Panc1 (cell line): ENCODE data around the gene VPS41. TPM values are rescaled to one million over a fixed set of nuclear protein-coding genes. Genes with fewer than 3 reads are reported as not detected.

Source experiments
- ATAC-seq: fragments of 200-7000 bp; cut with Tn5 transposase; 2 replicates; pipeline ENCODE4 v1.9.1; 2020; ENCODE audit warnings: mild to moderate bottlenecking, moderate library complexity
- BruUV-seq: library from RNA; stranded (reverse); fragments of 400-500 nt; replicated peaks from 2 replicates; lab custom pipeline; 2021; lab: Mats Ljungman, UMichigan
- CTCF ChIA-PET: fragments of 300-600 bp; sonication (Branson Sonifier 250); formaldehyde crosslinking; loops from one replicate; lab custom pipeline; 2022; ENCODE audit warnings: antibody characterized with exemption; lab: Charles Lee
- POLR2A ChIA-PET: fragments of 300-600 bp; sonication (Branson Sonifier 250); formaldehyde crosslinking; loops from one replicate; lab custom pipeline; 2022; ENCODE audit warnings: antibody characterized with exemption; lab: Charles Lee
- DNase-seq: peaks from one replicate; pipeline ENCODE4 v3.0.0-alpha.2; 2010; ENCODE audit warnings: low read depth, low spot score
- H3K27ac ChIP-seq: 2 replicates; pipeline ENCODE4 v1.5.1; 2011; ENCODE audit warnings: mild to moderate bottlenecking, low read length, inconsistent platforms
- H3K27me3 ChIP-seq: fragments of 200-500 bp; sonication (Bioruptor generic); 2 replicates; pipeline ENCODE4 v1.6.0; 2014; ENCODE audit warnings: low read length, inconsistent platforms; ENCODE audit not compliant: control insufficient read depth, insufficient read depth
- H3K36me3 ChIP-seq: fragments of 200-500 bp; sonication (Bioruptor generic); 2 replicates; pipeline ENCODE4 v1.5.1; 2014; ENCODE audit warnings: inconsistent platforms, mild to moderate bottlenecking, low read length, moderate library complexity; ENCODE audit not compliant: control insufficient read depth, insufficient read depth
- H3K4me1 ChIP-seq: 2 replicates; pipeline ENCODE4 v1.5.1; 2011; ENCODE audit warnings: inconsistent platforms, mild to moderate bottlenecking, low read length, moderate library complexity; ENCODE audit not compliant: control insufficient read depth, insufficient read depth
- H3K4me3 ChIP-seq, 2 experiments: 2 replicates each; pipeline ENCODE4 v1.5.1; 2011 to 2012; ENCODE audit warnings: low read depth in 2 of 2, low read length in 2 of 2, mild to moderate bottlenecking in 2 of 2, inconsistent platforms in 1 of 2, moderate library complexity in 1 of 2
- H3K9me3 ChIP-seq: fragments of 200-500 bp; sonication (Bioruptor generic); 2 replicates; pipeline ENCODE4 v1.5.1; 2014; ENCODE audit warnings: low read depth, mild to moderate bottlenecking, inconsistent platforms, low read length, moderate library complexity; ENCODE audit not compliant: control insufficient read depth, insufficient read depth
- CTCF ChIP-seq: fragments of 450-650 bp; IDR thresholded peaks from 2 replicates; pipeline ENCODE4 v1.5.1; 2017; ENCODE audit warnings: mild to moderate bottlenecking
- POLR2AphosphoS5 ChIP-seq: IDR thresholded peaks from 2 replicates; pipeline ENCODE4 v1.6.1; 2012; ENCODE audit warnings: mild to moderate bottlenecking, low read depth, low read length, moderate library complexity
- REST ChIP-seq, 2 experiments: IDR thresholded peaks; 2 replicates each; pipeline ENCODE4 v1.6.1; 2011 to 2012; ENCODE audit warnings: low read depth in 2 of 2, control low read depth in 1 of 2, low read length in 1 of 2, mild to moderate bottlenecking in 1 of 2, moderate library complexity in 1 of 2; ENCODE audit not compliant: insufficient read depth in 1 of 2
- SIN3A ChIP-seq: IDR thresholded peaks from 2 replicates; pipeline ENCODE4 v1.6.1; 2012; ENCODE audit warnings: low read depth, mild to moderate bottlenecking, low read length, moderate library complexity, borderline replicate concordance; ENCODE audit not compliant: insufficient read depth
- TCF7L2 ChIP-seq: IDR thresholded peaks from 2 replicates; pipeline ENCODE4 v1.6.1; 2011; ENCODE audit warnings: mild to moderate bottlenecking, low read depth, low read length, inconsistent platforms
- in situ Hi-C: cut with HindIII; loops from 2 replicates; pipeline ENCODE4 v1.10.0; 2016; ENCODE audit warnings: low sequenced_read_pairs, low pct_unique_long_range_greater_than_20kb
- intact Hi-C: fragments of 100-400 bp; cut with micrococcal nuclease; formaldehyde crosslinking; loops from one replicate; pipeline ENCODE4 v1.10.0; 2022; ENCODE audit not compliant: unreplicated experiment
- total RNA-seq: library from RNA; stranded (reverse); gene quantifications from one replicate; pipeline ENCODE4 v1.2.1, GENCODE V29; 2021; ENCODE audit not compliant: unreplicated experiment

Gene VPS41
- total RNA-seq, 1 experiment from 2014 or later = 127 TPM

DNA sequence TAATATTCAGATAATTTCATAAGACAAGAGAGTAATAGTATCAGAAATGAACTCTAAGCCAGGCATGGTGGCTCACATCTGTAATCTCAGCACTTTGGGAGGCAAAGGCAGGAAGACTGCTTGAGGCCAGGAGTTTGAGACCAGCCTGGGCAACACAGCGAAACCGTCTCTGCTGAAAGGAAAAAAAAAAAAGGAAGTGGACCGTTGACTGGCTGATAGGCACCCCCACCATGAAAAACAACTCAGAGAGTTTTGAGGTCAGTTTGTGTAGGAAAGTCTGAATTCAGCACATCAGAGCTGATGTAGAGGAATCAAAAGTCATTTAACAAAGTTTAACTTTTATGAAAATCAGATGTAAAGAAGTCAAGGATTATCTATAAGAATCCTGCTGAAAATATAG lies 214.7 kb downstream of the VPS41 start:
- in situ Hi-C loops (no loop called here), intact Hi-C loops (no loop called here)
- CTCF ChIA-PET = no interaction called here
- POLR2A ChIA-PET = no interaction called here
- no peaks in the 10 kb centered on the region for H3K36me3 ChIP-seq
- TF ChIP-seq POLR2AphosphoS5 = no peak
- no peak for TF ChIP-seq SIN3A
- TF ChIP-seq CTCF = no peak
- no peak for TF ChIP-seq REST (IDR thresholded peaks at IDR 0.05; ENCODE audit: insufficient read depth in 1 of 2, low read depth in 2 of 2, low read length in 1 of 2)
- TF ChIP-seq TCF7L2 = no peak
- DNase-seq (no peak), ATAC-seq (no peak)
- no peak overlapping the region for H3K4me3 ChIP-seq
- BruUV-seq = no TSS peak
- H3K27me3 ChIP-seq = no peaks in the 10 kb centered on the region
- H3K9me3 ChIP-seq = no peaks in the 10 kb centered on the region
- H3K27ac ChIP-seq = no peak overlapping the region
- no peaks in the 10 kb centered on the region for H3K4me1 ChIP-seq

DNA sequence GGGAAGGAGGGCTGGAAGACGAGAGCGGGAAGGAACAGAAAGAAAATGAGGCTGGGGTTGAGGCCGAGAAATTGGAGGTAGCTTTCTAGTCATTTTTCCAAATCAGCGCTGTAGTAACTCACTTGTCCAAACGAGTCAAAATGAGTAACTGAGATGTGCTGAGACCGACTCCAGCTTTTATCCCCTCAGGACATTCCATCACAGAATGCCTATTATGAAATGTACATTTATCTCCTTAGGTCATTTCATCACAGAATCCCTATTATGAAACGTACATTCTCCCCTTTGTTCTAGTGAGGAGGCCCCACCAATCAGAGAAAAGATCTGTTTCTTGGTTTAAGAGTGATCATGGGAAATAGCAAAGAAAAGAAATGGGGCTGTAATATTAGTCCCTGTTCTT lies 222.1 kb downstream of the VPS41 start:
- ChIA-PET CTCF (no interaction called here), POLR2A (no interaction called here)
- Histone ChIP-seq H3K27ac (no peak overlapping the region), H3K9me3 (no peaks in the 10 kb centered on the region), H3K27me3 (peaks cover 2% of the 10 kb centered on the region; the same call in 1 of the 2 replicates), H3K36me3 (no peaks in the 10 kb centered on the region), H3K4me1 (no peaks in the 10 kb centered on the region), H3K4me3 (no peak overlapping the region)
- TF ChIP-seq POLR2AphosphoS5 = no peak
- TF ChIP-seq REST (IDR thresholded peaks at IDR 0.05; ENCODE audit: insufficient read depth in 1 of 2, low read depth in 2 of 2, low read length in 1 of 2) = no peak
- no peak for TF ChIP-seq SIN3A
- TF ChIP-seq TCF7L2 = no peak
- no peak for TF ChIP-seq CTCF
- intact Hi-C loops = no loop called here
- ATAC-seq (no peak), DNase-seq (no peak)
- BruUV-seq = no TSS peak
- in situ Hi-C loops = no loop called here
